HG03432 (cell line): ENCODE data around the gene MLPH.

Experiments used
- ATAC-seq: cut with Tn5 transposase; IDR thresholded peaks from one replicate; pipeline ENCODE4 v1.9.1; 2021; ENCODE audit warnings: mild to moderate bottlenecking, moderate library complexity; ENCODE audit not compliant: unreplicated experiment

The MLPH gene

DNA sequence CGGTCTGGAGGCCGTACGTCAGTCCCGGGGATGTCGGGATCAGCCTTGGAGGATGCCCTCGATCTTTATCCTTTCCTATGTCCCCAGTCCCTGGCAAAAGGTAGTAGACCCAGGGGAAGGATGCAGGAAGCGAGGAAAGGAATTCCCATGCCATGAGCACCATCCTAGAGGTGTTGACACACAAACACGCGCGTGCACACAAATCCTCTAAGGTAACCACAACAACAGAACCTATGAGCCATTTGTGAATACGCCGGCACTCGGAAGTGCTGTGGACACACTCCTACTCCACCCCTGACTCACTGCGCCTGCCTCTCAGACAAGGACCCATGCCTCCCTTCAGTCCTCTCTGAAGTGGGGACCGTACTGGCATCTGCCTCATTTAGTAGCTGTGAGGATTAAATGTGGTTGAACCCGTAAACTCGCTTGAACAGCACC is 11.3 kb upstream of the MLPH start:
- no peak for ATAC-seq

DNA sequence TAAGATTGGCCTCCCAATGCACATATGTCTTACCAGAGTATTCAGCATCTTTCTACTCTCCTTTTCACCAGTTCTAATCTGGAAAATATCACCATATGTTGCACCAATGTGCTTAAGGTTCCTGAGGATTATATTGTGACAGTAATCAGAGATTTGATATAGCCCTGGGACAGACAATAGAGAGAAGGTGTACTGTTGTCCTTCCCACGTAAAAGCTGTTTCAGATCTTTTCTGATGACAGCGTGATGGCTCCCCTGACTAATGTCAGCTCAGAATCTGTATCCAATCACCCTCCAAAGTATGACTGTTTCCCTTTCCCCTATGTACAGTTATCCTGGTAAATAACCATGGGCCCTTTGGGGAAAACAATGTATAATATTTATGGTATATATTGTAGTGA is 9.0 kb upstream of the MLPH start:
- ATAC-seq = no peak

DNA sequence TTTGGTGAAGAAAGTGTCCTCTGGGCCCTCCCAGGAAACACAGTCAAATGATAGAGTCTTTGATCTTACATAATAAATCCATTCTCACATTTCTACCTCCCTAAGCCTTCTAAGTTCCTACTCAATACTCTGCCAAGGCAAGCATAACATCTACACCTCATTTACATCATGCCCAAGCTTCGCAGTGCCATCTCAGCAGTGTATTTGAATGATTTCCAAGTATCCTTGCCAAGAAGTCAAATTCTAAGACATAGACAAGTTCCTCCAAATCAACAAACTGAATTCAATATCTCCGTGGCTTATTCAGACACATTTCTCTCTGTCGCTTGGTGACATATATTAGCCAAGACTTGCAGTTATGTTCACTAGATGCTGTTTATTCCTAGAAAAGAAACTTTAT is 8.1 kb upstream of the MLPH start:
- ATAC-seq = no peak

DNA sequence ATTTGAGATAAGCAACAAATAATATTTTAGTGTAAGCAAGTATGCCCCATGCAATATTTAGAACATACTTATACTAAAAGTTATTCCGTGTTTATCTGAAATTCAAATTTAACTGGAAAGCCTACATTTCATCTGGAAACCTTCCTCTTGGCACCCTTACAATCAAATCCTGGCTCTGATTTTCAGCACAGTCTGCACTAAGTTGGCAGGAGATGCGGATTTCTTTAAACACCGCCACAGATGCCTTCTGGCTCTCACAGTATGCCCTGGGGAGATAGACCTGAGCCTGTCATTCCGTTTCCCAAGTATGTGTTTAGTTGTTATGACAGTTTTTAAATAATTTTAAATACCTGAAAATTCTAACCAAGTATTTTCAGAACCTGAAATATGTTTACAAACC is 7.3 kb upstream of the MLPH start:
- no peak for ATAC-seq

DNA sequence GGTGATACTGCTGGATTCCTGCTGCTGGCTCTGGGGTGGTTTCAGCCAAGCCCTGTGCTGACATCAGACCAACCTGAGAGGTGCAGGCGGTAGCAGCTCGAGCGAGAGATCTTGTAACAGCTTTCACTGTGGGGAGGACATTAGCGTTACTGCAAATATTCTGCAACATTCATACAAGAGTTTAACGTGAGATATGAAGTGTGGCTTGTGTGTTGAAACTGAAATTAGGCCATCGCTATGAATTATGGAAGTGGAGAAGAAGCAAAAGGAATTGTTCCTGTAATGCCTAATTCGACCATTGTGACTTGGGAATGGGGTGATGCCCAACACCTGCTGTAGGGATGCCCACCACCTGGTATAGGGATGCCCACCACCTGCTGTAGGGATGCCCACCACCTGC is 6.5 kb upstream of the MLPH start:
- ATAC-seq = no peak

DNA sequence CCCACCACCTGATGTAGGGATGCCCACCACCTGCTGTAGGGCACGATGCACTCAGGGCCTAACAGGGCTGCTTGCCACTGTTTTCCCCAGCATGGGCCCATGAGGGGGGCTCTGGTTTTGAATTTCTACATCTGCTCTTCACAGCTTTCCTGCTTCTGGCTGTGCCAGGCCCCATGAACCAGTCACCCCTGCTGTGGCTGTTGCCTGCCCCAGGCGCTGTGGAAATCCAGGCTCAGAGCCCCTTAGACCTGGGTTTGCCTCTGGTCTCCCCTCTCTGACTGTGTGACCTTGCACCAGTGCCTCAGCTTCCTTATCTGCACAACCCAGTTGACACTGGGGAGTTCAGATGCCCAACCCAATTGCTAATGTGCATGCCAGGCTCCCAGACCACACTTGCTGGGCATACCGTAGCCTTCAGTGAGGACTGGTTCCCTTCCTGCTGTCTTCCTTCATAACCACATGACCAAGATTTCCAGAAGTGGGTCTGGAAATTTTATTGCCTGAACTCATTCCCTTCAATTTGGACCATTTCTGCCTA is 6.0 kb upstream of the MLPH start:
- no peak for ATAC-seq

DNA sequence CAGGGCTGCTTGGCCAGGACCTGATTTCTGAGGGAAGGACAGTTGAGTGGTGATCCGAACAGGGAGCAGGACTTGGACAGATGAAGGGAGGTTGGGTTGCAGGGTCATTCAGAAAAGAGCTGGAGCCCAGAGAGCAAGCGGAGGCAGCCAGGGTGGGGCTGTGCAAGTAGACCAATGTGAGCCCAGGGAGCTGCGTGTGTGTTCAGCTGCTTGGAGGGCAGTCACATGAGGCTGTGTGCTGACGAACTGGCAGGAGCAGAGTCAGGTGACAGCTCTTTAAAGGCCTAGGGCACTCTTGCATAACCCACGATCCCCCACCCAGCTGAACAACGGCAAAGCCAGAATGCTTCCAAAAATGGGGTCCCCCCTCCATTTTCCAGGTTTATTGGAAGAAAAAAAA is 4.6 kb upstream of the MLPH start:
- ATAC-seq = no peak

DNA sequence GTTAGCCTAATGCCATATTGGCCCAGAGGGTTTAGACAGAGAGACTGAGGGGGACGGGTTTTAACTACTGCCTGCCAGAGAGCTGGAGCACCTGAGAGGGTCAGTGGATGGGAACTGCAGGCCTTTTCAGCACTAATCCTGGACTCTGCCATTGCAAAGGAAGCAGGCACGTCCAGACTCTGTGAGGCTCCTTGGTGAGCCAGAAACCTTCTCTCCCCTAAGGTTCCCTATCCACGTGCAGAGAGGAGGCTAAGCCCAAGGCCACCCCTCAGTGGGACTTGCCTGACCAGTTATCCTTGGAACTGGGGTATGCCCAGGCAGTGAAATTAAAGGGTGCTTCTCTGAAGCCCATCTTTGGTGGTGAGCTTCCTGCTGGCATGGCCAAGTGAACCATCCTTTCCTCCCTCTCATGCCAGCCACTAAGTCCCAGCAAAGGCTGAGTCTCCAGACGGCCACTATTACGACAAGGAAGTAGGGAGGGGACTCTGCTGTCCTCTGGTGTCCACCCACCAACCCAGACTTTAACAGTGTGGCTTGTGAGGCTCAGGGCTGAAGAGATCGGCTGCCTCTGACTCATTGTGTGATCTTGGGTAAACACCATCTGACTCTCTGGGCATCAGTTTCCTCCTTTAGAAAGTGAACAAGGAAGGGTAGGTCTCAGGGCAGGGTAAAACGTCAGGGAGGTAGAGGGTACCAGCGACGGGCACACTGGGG is 3.9 kb upstream of the MLPH start:
- ATAC-seq = no peak

DNA sequence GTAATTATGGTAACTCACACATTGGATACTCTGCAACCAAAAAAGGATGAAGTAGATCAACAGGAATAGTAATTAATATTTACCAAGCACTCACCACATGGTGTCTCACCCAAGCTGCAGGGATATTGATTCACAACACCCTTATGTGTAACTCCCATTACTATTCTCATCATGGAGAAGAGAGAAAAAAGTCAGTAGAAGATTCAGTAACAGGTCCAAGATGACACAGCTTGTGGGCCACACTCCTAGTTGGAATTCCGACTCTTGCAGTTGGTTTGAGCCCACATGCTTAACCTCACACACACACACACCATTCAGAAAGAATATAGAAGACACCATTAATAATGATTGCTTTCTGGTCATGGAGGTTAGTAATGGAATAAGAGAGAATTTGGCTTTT is 1.7 kb upstream of the MLPH start:
- no peak for ATAC-seq

DNA sequence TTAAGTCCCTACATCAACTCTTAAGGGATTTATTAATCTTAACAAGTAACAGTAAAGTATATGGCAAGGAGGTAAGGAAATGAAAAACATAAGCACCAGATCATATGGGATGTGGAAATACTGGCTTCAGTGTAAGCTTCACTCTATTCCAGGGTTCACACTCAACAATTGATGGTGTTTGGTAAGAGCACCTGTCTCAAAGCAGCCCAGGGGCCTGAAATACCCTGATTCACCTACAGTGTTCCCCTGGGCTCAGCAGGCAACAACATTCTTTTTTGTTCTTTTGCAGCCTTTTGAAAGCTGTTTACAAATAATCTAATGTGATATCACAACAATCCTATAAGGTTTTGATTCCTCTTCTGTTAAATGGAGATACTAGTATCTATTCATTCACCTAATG is 1.2 kb upstream of the MLPH start:
- ATAC-seq = no peak

DNA sequence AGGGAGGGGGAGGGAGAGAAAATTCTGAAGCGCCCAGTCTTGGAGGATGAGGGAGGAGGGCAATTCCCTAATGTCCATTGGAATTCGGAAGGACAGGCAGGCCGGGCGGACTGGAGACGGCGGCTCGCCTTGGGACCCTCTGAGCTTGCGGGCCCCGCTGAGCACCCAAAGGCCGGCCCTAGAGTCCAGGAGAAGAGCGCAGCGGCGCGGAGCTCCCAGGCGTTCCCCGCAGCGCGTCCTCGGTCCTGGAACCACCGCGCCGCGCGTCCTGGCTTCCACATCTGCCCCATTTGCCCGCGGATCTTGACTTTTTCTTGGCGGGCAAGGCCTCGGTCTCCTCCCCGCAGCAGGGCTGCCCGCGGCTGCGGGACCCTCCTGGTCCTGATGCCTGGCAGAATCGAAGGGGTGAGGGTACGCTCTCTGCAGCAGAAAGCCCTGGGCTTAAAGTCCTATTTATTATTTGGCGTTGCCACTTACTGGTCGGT is 675 bp upstream of the MLPH start:
- ATAC-seq = no peak

DNA sequence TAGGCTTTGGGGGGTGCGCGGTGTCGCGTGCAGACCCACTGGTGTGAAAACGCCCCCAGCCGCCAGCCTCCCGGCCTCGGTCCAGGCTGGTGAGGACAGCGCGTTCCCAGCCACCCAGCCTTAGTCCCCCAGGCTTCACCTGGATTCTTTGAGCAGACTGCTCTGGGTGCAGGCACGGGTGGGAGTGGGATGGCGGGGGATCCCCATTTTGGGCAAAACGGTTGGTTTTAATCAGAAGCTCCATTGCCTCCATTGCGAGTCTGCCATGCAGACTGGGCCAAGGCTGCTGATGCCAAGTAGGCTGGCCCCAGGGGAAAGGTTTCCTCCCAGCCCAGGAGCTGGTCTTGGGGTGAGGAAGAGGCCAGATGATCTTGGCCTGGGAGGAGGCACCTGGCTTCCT is 445 bp downstream of the MLPH start:
- no peak for ATAC-seq

DNA sequence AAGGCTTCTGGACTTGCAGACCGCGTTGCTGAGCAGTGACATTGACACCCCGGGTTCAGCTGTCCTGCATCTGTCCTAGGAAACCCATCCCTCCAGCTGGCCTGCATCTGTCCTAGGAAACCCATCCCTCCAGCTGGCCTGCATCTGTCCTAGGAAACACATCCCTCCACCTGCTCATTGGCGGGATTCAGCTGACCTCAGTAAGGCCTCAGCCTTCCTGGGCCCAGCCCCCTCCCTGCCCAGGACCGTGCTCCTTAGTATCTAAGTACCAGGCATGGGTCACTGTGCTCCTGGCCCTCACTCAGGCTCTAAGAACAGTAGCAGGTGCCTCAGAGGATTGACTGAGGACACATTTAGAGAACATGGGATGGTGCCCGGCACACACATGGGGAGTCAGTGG is 1.2 kb downstream of the MLPH start:
- no peak for ATAC-seq

DNA sequence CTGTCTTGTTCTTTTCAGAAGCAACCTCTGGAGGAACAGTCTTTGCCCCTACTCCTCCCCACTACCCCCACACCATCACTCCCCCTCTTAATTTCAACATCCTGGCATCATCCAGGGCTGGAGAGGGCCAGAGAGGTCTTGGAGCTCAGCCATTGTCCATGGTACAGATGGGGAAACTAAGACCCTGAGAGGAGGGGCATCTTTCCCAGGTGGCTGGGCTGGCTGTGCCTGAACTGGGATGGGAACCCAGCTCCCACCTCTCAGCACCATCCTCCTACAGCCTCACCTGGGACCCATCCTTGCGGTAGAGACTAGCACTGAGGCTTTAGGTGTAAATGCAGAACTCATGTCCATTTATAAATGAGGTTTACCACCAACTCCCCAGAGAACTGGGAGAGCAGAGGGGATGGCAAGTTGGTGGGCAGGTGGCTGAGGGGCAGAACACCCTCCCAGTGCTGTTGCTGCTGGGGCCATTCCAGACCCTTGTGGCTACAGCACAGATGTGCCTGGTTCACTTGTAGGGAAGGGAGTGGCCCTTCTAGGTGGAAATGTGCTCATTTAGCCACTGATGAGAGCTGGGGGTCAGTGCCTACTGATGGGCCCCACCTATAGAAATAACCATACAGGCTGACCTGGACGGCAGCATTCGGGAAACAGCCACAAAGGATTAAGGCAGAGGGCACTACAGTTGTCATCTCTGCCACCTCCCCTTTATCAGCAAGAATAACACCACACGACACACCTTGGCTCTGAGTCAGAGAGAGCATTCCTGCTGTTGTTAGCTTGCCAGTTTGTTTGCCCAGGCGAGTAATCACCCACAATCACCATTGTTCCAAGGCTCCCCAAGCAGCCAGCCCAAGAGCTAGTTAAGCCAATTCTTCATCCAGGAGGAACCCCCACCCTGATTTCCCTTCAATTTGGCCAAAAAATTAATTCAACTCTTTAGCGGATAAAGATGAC is 2.1 kb downstream of the MLPH start:
- ATAC-seq = no peak

DNA sequence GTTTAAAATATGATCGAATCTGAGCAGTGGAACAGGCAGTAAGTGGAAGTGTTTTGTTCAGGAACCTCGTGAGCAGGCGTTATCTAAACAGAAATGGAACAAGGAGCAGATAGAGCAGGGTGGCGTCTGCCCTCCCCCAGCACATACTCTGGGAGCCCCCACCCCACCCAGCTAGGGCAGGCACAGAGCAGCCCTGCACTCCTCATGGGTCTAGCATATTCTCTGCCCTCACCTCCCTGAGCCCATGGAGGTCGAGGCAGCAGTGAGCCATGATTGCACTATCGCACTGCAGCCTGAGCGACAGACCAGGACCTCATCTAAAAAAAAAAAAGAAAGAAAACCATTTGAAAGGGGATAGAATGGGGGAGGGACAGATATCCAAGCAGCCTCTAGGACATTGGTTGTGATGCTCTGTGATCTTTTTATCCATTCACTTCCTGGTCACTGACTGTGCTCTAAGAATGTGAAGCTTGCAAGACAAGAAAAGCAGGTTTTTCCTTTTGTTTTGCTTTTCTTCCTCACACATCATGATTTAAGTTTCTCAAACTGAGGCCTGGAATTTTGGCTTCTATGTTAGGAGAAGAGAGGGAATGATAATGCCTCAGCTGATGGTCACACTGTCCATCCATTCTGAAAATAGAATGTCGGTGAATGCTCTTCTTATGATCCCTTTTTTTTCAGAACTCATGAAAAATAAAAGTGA is 3.1 kb downstream of the MLPH start:
- no peak for ATAC-seq

DNA sequence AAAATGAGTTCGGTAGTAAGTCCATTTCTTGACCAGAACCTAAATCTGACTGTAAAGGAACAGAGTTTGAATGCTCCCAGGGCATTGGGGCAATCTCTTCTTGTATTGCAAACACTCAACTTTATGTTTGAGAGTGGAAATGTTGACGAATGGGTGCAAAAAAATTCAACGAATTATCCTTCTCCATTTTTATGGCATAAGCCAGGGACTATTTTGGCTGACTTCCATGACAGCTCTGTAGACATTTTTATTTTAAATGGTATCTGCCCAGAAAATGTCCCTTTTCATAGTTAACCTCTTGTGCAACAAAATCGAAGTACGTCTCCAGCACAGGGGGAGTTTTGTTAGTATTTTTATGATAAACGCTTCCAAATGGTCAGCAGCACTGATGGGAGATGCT is 3.7 kb downstream of the MLPH start:
- no peak for ATAC-seq

DNA sequence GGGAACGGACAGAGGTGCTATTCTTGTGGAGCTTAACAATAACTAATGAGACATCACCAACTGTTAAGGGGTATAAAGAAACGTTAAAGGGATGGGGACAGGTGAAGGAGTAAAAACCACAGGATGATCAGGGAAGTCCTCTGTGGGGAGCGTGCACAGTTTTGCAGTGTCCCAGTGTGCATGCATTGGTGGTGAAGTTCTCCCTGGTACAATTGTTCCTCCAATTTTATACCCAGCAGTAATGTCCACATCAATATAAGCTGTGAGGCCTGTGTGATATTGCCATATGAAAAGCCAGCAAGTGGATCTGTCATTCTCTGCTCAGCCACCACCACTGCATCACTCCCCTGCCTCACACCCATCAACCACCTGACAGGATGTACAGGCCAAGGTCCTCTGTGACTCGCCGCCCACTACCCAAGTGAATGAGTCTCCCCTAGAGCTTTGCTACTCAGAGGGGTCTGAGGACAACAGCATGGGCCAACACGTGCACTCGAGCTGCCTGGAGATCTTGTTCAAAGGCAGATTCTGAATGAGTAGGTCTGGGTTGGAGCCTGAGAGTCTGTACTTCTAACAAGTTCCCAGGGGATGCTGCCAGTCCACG is 4.6 kb downstream of the MLPH start:
- ATAC-seq = no peak

DNA sequence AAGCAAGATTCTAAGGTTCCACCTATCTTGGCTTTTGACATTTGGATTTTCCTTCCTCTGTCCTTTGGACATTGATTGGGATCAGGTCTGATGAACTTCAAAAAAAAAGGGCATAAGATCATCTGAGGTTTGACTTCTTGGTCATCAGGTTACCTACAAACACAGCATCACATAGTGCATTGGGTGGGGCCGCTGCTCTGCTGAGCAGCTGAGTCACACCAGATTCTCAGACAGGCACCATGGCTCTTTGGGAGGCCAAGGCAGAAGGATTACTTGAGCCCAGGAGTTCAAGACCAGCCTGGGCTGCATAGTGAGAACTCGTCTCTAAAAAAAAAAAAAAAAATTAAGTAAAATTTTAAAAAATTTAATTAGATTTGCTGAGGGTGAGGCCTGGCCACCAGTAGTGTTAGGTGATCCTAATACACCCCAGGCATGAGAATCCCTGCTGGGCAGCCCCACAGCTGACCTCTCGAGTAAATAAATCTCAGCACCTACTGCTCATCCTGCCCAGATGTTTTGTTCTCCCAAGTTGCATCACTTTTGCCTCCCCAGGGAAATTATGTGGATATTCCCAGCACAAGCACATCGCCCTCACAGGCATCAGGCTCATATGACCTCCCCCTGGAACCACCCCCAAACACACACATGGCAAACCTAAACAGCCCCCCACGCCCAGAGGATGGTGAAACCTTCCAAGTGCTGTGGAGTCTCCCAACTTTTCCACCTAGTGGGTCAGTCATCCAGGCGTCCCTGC is 5.3 kb downstream of the MLPH start:
- ATAC-seq = no peak

DNA sequence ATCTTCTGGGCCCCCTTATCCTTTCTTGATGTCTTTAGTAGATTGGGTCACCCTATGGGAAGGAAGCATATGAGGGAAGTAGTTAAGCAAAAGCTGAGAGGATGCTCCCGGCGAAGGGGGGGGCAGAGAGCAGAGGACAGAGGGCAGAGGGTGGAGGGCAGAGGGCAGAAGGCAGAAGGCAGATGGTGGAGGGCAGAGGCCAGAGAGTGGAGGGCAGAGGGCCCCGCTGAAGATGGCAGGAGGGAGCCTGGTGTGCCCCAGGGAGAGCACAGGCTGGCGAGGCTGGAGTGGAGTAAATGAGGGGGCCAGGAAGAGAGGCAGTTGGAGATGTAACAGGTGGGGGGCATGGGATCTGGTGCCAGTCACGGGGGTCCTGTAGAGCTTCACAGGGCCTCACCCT is 7.0 kb downstream of the MLPH start:
- ATAC-seq = no peak

DNA sequence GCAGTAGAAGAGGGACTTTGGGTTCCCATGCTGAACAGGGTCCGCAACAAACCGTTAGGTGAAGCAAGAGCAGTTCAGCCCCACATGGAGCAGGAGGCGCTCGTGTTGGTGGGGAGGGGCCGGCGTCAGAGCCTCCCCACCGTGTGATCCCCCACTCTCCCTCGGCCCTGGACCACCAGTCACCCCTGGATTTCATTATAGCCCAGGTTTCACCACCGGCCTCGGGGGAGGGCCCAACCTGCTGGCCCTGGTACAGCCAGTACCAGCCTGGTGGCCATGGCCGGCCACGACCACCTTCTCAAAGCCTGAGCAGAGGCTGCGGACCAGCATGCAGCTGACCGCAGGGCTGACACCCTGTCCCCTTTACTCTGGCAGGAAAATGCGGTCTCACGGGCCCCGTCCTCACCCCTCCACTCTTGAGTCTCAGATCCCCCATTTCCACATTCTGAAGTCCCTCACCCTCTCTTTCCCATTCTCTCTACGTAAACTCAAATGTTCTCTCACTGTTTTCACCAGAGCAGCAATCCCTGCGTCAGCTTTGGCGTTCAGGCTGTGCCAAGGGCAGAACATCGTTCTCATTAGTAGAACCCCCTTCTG is 8.6 kb downstream of the MLPH start:
- ATAC-seq = no peak
